ENCODE results near the gene HDAC11.
"Not testable (repeated sequence)": the region's sequence is repeated elsewhere in the genome, so short reads cannot be mapped to it uniquely, and the experiment has no call there.

Gene HDAC11

GRCh38 chr3:13507570-13508339, 27.6 kb downstream of the HDAC11 start:
- no peak for DNase-seq (ENCODE audit: low spot score)

GRCh38 chr3:13508496-13508895, 28.4 kb downstream of the HDAC11 start:
- DNase-seq (ENCODE audit: low spot score), result no peak

GRCh38 chr3:13509059-13509815, 29.1 kb downstream of the HDAC11 start:
- no peak for DNase-seq (ENCODE audit: low spot score)

- DNase-seq (ENCODE audit: low spot score), result no peak
These were observed 29.7 kb downstream of the HDAC11 start for GRCh38 chr3:13509816-13510192.

GRCh38 chr3:13512451-13512850, 32.3 kb downstream of the HDAC11 start:
- DNase-seq (ENCODE audit: low spot score), result no peak

GRCh38 chr3:13513051-13513912, 33.2 kb downstream of the HDAC11 start:
- no peak for DNase-seq (ENCODE audit: low spot score)

- no peak for DNase-seq (ENCODE audit: low spot score)
These were observed 33.9 kb downstream of the HDAC11 start for GRCh38 chr3:13513913-13514517.

- no peak for DNase-seq (ENCODE audit: low spot score)
These were observed 34.7 kb downstream of the HDAC11 start for GRCh38 chr3:13514639-13515435.

GRCh38 chr3:13515786-13516759, 36.0 kb downstream of the HDAC11 start:
- DNase-seq (ENCODE audit: low spot score), result no peak

- DNase-seq (ENCODE audit: low spot score), result no peak
These were observed 36.6 kb downstream of the HDAC11 start for GRCh38 chr3:13516760-13517135.

GRCh38 chr3:13517253-13517977, 37.3 kb downstream of the HDAC11 start:
- DNase-seq (ENCODE audit: low spot score), result no peak

- peak; percentile 61 for DNase-seq (ENCODE audit: low spot score)
These were observed 38.4 kb downstream of the HDAC11 start for GRCh38 chr3:13518516-13518953.

- no peak for DNase-seq (ENCODE audit: low spot score)
These were observed 39.1 kb downstream of the HDAC11 start for GRCh38 chr3:13519006-13519791.

- no peak for DNase-seq (ENCODE audit: low spot score)
These were observed 40.3 kb downstream of the HDAC11 start for GRCh38 chr3:13520326-13520880.

GRCh38 chr3:13521309-13521708, 41.2 kb downstream of the HDAC11 start:
- DNase-seq (ENCODE audit: low spot score), result no peak

- not testable (repeated sequence) for DNase-seq (ENCODE audit: low spot score)
These were observed 41.6 kb downstream of the HDAC11 start for GRCh38 chr3:13521749-13522148.

- DNase-seq (ENCODE audit: low spot score), result no peak
These were observed 42.1 kb downstream of the HDAC11 start for GRCh38 chr3:13522236-13522635.

Data from putamen (tissue), 1 donor.